GM18870 (cell line): ENCODE measurements around the gene PRRC2A.
A peak's percentile ranks its signal among the peaks of the same experiment; 100 is the strongest.

Experiments
- ATAC-seq: cut with Tn5 transposase; IDR thresholded peaks from one replicate; pipeline ENCODE4 v1.9.1; 2021; ENCODE audit warnings: moderate library complexity; ENCODE audit not compliant: unreplicated experiment

The PRRC2A gene

DNA sequence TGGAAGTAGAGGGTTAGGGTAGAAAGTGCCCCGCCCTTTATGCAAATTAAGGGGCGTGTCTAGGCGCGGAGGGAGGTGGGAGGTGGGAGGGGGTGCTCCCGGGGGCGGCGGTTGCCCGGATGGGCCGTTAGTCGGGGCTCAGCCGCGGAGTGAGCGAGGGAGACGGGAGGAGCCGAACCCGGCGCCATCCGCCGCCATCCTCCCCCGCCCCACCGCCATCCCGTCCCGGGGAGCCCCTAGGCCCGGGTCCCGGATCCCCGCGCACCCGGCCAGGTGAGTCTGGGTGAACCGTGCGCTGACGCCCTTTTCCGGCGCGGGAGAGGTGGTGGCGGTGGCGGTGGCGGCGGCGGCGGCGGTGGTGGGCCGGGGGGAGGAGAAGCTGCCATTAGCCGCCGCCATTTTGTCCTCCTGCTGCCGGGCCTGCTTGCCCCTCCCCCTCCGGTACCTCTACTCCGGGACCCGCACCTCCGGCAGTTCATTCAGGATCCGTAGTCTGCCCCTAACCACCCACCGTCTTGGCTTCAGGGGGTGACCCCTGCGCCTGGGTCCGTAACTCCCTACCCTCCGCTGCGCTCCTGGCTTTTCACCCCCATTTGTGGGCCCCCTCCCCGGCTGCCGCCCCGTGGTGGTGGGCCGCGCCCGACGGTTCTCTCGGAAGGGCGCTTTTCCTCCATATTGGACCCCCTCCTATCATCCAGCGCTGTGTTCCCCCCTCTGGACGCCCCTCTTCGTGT, at the start of gene PRRC2A:
PRRC2A (plus strand) TSS at position 130 of the 734 bp plus-strand sequence. CDS start 2,075 bp downstream, outside the sequence.
- ATAC-seq: peak; percentile 17

DNA sequence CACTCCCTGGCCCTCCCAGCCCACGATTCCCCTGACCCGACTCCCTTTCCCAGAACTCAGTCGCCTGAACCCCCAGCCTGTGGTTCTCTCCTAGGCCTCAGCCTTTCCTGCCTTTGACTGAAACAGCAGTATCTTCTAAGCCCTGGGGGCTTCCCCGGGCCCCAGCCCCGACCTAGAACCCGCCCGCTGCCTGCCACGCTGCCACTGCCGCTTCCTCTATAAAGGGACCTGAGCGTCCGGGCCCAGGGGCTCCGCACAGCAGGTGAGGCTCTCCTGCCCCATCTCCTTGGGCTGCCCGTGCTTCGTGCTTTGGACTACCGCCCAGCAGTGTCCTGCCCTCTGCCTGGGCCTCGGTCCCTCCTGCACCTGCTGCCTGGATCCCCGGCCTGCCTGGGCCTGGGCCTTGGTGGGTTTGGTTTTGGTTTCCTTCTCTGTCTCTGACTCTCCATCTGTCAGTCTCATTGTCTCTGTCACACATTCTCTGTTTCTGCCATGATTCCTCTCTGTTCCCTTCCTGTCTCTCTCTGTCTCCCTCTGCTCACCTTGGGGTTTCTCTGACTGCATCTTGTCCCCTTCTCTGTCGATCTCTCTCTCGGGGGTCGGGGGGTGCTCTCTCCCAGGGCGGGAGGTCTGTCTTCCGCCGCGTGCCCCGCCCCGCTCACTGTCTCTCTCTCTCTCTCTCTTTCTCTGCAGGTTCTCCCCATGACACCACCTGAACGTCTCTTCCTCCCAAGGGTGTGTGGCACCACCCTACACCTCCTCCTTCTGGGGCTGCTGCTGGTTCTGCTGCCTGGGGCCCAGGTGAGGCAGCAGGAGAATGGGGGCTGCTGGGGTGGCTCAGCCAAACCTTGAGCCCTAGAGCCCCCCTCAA, 48.2 kb upstream of the PRRC2A start, which contains the start of gene LTA:
LTA (plus strand) TSS at position 249 of the 871 bp plus-strand sequence; CDS start at position 703, 454 bp downstream.
- ATAC-seq: peak; percentile 40

DNA sequence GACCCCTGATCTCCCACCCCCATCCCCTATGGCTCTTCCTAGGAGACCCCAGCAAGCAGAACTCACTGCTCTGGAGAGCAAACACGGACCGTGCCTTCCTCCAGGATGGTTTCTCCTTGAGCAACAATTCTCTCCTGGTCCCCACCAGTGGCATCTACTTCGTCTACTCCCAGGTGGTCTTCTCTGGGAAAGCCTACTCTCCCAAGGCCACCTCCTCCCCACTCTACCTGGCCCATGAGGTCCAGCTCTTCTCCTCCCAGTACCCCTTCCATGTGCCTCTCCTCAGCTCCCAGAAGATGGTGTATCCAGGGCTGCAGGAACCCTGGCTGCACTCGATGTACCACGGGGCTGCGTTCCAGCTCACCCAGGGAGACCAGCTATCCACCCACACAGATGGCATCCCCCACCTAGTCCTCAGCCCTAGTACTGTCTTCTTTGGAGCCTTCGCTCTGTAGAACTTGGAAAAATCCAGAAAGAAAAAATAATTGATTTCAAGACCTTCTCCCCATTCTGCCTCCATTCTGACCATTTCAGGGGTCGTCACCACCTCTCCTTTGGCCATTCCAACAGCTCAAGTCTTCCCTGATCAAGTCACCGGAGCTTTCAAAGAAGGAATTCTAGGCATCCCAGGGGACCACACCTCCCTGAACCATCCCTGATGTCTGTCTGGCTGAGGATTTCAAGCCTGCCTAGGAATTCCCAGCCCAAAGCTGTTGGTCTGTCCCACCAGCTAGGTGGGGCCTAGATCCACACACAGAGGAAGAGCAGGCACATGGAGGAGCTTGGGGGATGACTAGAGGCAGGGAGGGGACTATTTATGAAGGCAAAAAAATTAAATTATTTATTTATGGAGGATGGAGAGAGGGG, 47.0 kb upstream of the PRRC2A start:
- ATAC-seq: no peak

DNA sequence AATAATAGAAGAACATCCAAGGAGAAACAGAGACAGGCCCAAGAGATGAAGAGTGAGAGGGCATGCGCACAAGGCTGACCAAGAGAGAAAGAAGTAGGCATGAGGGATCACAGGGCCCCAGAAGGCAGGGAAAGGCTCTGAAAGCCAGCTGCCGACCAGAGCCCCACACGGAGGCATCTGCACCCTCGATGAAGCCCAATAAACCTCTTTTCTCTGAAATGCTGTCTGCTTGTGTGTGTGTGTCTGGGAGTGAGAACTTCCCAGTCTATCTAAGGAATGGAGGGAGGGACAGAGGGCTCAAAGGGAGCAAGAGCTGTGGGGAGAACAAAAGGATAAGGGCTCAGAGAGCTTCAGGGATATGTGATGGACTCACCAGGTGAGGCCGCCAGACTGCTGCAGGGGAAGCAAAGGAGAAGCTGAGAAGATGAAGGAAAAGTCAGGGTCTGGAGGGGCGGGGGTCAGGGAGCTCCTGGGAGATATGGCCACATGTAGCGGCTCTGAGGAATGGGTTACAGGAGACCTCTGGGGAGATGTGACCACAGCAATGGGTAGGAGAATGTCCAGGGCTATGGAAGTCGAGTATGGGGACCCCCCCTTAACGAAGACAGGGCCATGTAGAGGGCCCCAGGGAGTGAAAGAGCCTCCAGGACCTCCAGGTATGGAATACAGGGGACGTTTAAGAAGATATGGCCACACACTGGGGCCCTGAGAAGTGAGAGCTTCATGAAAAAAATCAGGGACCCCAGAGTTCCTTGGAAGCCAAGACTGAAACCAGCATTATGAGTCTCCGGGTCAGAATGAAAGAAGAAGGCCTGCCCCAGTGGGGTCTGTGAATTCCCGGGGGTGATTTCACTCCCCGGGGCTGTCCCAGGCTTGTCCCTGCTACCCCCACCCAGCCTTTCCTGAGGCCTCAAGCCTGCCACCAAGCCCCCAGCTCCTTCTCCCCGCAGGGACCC, 46.1 kb upstream of the PRRC2A start:
- ATAC-seq: no peak

DNA sequence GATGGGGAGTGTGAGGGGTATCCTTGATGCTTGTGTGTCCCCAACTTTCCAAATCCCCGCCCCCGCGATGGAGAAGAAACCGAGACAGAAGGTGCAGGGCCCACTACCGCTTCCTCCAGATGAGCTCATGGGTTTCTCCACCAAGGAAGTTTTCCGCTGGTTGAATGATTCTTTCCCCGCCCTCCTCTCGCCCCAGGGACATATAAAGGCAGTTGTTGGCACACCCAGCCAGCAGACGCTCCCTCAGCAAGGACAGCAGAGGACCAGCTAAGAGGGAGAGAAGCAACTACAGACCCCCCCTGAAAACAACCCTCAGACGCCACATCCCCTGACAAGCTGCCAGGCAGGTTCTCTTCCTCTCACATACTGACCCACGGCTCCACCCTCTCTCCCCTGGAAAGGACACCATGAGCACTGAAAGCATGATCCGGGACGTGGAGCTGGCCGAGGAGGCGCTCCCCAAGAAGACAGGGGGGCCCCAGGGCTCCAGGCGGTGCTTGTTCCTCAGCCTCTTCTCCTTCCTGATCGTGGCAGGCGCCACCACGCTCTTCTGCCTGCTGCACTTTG, 45.1 kb upstream of the PRRC2A start, which contains the start of gene TNF:
TNF (plus strand) TSS at position 231 of the 567 bp plus-strand sequence; CDS start at position 408, 177 bp downstream.
- no peak for ATAC-seq

DNA sequence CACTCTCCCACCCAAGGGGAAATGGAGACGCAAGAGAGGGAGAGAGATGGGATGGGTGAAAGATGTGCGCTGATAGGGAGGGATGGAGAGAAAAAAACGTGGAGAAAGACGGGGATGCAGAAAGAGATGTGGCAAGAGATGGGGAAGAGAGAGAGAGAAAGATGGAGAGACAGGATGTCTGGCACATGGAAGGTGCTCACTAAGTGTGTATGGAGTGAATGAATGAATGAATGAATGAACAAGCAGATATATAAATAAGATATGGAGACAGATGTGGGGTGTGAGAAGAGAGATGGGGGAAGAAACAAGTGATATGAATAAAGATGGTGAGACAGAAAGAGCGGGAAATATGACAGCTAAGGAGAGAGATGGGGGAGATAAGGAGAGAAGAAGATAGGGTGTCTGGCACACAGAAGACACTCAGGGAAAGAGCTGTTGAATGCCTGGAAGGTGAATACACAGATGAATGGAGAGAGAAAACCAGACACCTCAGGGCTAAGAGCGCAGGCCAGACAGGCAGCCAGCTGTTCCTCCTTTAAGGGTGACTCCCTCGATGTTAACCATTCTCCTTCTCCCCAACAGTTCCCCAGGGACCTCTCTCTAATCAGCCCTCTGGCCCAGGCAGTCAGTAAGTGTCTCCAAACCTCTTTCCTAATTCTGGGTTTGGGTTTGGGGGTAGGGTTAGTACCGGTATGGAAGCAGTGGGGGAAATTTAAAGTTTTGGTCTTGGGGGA, 44.4 kb upstream of the PRRC2A start:
- no peak for ATAC-seq

DNA sequence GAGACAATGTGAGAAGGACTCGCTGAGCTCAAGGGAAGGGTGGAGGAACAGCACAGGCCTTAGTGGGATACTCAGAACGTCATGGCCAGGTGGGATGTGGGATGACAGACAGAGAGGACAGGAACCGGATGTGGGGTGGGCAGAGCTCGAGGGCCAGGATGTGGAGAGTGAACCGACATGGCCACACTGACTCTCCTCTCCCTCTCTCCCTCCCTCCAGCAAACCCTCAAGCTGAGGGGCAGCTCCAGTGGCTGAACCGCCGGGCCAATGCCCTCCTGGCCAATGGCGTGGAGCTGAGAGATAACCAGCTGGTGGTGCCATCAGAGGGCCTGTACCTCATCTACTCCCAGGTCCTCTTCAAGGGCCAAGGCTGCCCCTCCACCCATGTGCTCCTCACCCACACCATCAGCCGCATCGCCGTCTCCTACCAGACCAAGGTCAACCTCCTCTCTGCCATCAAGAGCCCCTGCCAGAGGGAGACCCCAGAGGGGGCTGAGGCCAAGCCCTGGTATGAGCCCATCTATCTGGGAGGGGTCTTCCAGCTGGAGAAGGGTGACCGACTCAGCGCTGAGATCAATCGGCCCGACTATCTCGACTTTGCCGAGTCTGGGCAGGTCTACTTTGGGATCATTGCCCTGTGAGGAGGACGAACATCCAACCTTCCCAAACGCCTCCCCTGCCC, 43.5 kb upstream of the PRRC2A start:
- ATAC-seq: no peak

DNA sequence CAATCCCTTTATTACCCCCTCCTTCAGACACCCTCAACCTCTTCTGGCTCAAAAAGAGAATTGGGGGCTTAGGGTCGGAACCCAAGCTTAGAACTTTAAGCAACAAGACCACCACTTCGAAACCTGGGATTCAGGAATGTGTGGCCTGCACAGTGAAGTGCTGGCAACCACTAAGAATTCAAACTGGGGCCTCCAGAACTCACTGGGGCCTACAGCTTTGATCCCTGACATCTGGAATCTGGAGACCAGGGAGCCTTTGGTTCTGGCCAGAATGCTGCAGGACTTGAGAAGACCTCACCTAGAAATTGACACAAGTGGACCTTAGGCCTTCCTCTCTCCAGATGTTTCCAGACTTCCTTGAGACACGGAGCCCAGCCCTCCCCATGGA, 42.9 kb upstream of the PRRC2A start:
- no peak for ATAC-seq

DNA sequence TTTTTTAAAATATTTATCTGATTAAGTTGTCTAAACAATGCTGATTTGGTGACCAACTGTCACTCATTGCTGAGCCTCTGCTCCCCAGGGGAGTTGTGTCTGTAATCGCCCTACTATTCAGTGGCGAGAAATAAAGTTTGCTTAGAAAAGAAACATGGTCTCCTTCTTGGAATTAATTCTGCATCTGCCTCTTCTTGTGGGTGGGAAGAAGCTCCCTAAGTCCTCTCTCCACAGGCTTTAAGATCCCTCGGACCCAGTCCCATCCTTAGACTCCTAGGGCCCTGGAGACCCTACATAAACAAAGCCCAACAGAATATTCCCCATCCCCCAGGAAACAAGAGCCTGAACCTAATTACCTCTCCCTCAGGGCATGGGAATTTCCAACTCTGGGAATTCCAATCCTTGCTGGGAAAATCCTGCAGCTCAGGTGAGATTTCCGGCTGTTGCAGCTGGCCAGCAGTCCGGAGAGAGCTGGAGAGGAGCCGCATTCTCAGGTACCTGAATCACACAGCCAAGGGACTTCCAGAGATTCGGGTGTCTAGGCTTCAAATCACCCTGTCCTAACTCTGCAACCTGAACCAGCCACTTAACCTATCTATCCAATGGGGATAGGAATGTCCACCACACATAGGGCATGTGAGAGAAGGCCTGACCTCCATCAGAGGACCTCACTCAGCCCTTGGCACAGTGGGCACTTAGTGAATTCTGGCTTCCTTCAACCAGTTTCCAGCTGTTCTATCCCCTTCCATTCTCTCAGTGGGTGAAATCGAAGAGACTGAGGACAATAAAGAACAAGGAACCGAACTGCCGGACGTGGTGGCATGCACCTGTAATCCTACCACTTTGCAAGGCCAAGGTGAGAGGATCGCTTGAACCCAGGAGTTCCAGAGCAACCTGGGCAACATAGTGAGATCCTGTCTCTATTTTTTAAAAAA, 42.1 kb upstream of the PRRC2A start:
- ATAC-seq: no peak

DNA sequence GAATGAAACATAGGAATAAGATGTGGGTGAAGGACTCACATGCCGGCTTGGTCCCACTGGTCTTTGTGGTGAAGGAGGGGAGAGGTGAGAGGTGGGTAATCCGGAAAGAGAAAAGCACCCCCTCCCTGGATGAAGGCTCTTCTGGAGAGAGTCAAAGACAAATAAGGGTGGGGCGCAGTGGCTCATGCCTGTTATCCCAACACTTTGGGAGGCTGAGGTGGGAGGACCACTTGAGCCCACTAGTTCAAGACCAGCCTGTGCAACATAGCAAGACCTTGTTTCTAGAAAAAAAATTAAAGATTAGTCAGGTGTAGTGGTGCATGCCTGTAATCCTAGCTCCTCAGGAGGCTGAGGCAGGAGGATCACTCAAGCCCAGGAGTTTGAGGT, 41.4 kb upstream of the PRRC2A start:
- ATAC-seq: no peak

DNA sequence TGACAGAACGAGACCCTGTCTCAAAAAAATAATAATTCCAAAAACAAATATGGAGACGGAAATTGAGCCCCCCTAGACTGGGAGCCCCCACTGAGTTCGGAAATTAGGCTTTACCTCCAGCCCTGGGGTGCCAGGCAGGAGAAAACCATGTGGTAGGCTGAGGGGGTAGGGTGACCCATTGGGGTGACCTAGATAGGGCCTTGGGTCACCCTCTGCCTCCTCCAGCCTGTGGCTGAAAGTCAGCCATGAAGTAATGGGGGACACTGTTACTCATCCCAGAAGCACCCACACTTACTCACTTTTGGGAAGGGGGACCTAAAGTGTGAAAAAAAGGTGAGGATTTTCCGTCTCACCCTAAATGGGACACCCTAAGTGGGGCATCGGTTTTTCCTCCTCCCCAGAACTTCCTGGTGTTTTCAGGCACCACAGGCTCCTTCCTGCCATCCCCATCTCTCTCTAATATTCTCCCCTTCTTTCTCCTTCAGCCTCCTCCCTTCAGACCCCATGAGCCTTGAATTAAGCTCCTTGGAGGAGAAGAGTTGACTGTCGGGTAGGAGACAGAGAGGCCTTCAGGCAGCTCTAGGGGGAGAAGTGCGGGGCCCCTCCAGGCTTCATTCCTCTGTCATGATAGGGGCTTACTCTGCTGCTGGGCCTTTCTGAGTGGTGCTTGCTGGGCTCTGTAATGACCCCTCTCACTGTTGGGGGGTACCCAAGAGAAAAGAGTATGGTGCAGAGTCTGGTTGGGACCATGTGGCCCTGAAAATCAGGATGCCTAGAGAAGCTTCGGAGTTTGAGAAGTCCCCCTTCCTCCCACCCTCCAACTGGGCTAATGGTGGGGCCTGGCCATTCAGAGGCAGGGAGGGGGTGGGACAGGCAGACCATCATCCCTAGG, 40.7 kb upstream of the PRRC2A start:
- no peak for ATAC-seq

DNA sequence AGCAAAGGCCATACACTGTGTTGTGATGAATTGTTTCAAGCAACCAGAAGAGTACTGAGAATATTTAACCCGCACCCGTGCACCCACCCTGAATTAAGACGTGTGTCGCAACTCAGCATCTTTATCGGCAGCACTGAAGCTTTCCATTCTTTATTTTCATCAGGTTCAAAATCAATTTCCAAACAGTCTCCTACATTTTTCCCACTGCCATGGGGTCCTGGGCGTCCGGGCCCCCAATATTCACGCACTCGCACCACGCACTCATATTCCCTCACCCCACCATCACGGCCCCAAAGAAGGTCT, 40.1 kb upstream of the PRRC2A start:
- ATAC-seq: no peak

DNA sequence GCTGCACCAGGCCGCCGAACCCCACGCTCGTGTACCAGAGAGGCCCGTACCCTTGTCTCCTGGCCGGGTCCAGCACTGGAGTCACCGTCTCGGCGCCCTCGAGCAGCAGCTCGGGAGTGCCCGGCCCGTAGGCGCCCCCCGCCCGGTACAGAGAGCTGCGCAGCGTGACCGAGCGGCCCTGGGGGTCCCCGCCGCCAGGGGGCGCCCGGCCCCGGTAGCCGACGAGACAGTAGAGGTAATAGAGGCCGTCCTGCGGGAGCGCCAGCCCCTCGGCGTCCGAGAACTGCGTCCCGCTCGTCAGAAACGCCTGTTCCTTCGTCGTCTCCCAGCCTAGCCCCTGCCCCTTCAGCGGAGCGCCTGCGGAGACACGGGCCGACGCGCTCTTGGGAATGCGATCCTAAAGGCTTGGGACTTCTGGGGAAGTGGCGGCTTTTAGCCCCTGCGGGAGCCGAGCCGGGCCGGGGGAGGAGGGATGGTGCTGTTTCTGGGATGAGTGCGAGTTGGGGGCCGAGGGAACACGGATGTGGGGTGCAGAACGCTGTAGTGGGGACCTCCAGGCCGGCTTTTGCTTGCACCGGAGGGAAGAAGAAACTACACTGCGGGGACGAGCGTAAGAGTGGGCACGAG, 39.6 kb upstream of the PRRC2A start:
- no peak for ATAC-seq

DNA sequence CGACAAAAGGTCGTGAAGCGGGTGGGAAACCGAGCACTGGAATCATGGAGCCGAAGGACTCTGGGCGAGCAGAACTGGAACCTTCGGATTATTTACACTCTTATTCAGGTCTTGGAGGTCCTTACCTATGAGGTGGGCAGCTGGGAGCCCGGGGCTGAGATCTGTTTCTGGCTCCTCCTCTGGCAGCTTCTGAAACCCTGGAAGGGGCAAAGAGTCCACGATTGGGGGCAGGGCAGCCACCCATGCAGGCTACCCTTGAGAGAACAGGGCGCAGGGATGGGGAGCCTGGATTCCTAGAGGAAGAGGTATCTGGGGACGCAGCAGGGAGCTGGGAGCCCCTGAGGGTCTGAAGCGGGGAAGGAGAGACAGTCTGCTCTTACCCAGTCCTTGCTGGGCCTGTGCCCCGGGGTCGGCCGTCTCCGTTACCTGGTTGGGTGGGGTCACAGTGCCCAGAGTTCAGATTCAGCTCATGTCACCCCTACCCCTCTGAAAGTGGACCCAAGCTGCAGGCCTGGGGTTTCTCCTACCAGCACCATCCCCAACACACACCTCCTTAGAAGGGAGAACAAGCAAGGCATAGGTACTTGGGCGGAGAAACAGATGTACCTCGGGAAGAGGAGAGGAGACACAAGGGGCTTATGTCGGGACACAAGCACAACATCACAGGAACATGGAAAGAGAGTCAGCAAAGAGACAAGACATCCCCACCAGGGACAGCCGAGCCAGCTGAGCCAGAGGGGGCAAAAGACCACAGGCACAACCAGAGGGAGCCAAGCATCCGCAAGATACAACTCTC, 38.9 kb upstream of the PRRC2A start:
- no peak for ATAC-seq

DNA sequence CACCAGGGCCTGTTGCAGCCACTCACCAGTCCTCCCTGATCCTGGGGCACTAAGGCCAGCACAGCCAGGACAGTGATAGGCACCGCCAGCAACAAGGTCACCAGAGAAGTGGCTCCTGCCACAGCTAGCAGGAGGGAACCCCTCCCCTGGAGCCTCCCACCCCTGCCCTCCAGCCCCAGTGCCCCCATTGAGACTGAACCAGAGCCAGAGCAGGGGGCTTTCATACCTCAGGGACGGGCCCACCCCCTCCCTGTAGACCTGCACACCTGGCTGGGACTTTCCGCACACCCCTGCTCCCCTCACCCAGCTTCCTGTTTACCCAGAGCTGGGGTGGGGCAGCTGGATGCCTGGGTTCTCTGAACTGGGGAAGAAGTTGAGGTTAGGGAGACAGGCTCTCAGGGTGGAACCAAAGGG, 38.3 kb upstream of the PRRC2A start, which contains the start of gene LTB:
LTB (minus strand) TSS at position 195 of the 414 bp plus-strand sequence; CDS start at position 188, 7 bp downstream.
- ATAC-seq: no peak
